ENCODE measurements around the gene STX11.

Gene STX11

DNA sequence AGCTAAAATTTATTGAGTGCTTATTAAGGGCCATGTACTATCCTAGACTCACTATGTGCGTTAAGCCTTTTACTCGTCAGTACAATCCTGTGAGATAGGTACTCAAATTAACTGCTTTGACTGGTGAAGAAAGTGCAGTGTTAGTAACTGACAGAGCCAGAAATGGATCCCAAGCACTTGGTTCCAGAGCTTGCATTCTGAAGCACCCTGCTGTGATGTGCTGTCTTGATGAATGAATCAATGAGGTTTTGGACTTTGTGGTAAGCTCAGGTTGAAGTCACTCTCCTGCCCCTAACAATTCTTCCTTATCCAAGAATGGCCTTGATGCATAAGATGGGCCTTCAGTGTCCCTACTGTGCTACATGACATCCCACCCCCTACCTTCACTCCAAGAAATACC, 3.7 kb downstream of the STX11 start:
- no peak for DNase-seq (ENCODE audit: low read depth, low spot score)
- in situ Hi-C loops (cut with HindIII; ENCODE audit: low sequenced_read_pairs), result no loop called here
- no peak overlapping the region for H3K4me3 ChIP-seq (ENCODE audit: low read depth, low read length)
- TF ChIP-seq, protein P1, sequence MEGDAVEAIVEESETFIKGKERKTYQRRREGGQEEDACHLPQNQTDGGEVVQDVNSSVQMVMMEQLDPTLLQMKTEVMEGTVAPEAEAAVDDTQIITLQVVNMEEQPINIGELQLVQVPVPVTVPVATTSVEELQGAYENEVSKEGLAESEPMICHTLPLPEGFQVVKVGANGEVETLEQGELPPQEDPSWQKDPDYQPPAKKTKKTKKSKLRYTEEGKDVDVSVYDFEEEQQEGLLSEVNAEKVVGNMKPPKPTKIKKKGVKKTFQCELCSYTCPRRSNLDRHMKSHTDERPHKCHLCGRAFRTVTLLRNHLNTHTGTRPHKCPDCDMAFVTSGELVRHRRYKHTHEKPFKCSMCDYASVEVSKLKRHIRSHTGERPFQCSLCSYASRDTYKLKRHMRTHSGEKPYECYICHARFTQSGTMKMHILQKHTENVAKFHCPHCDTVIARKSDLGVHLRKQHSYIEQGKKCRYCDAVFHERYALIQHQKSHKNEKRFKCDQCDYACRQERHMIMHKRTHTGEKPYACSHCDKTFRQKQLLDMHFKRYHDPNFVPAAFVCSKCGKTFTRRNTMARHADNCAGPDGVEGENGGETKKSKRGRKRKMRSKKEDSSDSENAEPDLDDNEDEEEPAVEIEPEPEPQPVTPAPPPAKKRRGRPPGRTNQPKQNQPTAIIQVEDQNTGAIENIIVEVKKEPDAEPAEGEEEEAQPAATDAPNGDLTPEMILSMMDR (IDR thresholded peaks at IDR 0.05; ENCODE audit: low read depth, low read length), result no peak

DNA sequence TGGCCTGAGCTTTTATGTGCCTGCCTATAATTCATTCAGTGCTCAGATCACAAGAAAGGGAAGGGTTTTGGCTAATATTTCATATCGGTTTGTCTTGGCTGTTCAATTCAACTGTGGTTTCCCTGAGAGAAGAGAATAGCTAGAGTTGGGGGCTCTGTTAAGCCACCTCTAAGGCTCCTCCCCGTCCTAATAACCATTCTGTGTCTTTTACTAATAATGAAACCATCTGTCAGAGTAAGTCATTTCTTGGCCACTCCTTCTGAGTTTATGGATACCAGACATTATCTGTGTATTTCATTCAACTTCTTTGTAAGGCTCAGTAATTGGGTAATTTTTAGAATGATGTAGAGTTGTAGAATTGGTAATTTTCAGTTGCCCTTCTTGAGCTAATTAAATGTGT, 5.2 kb downstream of the STX11 start:
- DNase-seq (ENCODE audit: low read depth, low spot score), result no peak
- TF ChIP-seq, protein P1 (IDR thresholded peaks at IDR 0.05; ENCODE audit: low read depth, low read length), result no peak
- in situ Hi-C loops (cut with HindIII; ENCODE audit: low sequenced_read_pairs), result no loop called here
- no peak overlapping the region for H3K4me3 ChIP-seq (ENCODE audit: low read depth, low read length)

DNA sequence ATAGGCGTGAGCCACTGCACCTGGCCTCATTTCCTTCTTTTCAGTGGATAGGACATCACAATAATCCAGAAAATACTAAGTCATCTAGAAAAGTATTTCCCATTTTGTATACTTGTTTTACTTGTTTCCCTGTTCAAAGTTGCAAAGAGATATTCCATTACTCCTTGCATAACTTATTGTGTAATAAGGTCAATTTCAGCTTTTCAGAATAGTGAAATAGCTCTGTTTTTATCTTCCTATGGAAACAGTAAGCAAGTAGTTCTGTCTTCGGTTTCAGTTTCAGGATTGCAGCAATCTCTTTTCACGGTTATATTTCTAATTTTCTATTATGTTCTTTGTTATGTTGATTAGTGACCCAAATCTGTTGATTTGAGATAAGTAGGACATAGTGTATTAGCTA, 6.0 kb downstream of the STX11 start:
- in situ Hi-C loops (cut with HindIII; ENCODE audit: low sequenced_read_pairs), result no loop called here
- no peak overlapping the region for H3K4me3 ChIP-seq (ENCODE audit: low read depth, low read length)
- DNase-seq (ENCODE audit: low read depth, low spot score), result no peak
- TF ChIP-seq, protein P1 (IDR thresholded peaks at IDR 0.05; ENCODE audit: low read depth, low read length), result no peak

DNA sequence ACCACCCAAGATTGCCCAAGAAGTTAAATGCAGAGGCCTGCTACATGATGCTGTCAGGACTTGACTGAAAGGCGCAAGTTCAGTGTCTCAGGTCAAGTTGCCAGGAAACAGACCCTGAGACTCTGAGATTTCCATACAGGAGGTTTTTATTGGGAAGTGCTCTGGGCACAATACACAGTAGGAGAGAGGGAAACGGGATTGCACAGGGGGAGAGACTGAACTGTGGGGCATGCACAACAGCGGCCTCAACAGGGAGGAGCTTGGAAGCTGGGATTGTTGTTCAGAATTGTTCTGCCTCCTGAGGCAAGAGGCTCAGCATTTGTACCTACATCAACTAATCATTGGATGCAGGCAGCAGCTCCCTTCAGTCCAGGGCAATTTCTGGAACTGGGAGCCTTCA, 6.7 kb downstream of the STX11 start:
- H3K4me3 ChIP-seq (ENCODE audit: low read depth, low read length), result no peak overlapping the region
- TF ChIP-seq, protein P1 (IDR thresholded peaks at IDR 0.05; ENCODE audit: low read depth, low read length), result no peak
- in situ Hi-C loops (cut with HindIII; ENCODE audit: low sequenced_read_pairs), result no loop called here
- DNase-seq (ENCODE audit: low read depth, low spot score), result no peak

DNA sequence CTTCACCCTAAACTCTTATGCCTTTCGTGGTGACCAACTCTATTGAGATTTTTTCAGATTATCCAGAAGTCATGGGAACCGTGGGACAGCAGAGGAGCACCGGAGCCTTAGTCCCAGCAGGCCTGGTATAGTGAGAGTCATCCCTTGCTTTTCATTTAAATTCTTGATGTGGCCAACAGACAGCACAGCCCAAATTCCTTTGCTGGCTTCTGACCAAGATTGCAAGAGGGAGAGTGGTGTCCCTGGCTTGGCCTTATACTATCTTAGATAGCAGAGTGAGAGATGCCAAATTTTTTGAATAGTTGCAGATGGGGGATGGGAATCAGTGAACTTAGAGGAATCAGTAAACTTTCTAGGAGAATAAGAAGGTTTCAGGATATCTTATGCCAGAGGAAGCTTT, 7.8 kb downstream of the STX11 start:
- H3K4me3 ChIP-seq (ENCODE audit: low read depth, low read length), result no peak overlapping the region
- DNase-seq (ENCODE audit: low read depth, low spot score), result peak; percentile 79
- TF ChIP-seq, protein P1 (IDR thresholded peaks at IDR 0.05; ENCODE audit: low read depth, low read length), result no peak
- in situ Hi-C loops (cut with HindIII; ENCODE audit: low sequenced_read_pairs), result no loop called here

DNA sequence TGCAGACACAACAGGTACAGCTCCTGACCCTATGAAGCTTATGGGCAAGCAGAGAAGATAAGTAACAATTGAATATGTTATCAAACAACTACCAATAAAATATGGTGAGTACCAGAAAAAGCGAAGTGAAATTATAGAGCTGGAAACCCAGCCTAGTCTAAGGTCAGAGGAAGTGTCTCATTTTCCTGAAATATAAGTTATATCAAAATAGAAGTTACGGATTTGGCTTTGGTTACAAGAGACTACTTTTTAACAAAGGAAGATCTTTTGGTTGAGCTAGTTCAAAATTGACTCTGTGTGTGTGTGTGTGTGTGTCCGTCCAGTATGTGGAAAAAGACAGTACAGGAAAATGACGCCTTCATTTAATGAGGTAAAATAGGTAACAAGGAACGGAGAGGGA, 8.9 kb downstream of the STX11 start:
- DNase-seq (ENCODE audit: low read depth, low spot score), result no peak
- in situ Hi-C loops (cut with HindIII; ENCODE audit: low sequenced_read_pairs), result no loop called here
- H3K4me3 ChIP-seq (ENCODE audit: low read depth, low read length), result no peak overlapping the region
- TF ChIP-seq, protein P1 (IDR thresholded peaks at IDR 0.05; ENCODE audit: low read depth, low read length), result no peak

DNA sequence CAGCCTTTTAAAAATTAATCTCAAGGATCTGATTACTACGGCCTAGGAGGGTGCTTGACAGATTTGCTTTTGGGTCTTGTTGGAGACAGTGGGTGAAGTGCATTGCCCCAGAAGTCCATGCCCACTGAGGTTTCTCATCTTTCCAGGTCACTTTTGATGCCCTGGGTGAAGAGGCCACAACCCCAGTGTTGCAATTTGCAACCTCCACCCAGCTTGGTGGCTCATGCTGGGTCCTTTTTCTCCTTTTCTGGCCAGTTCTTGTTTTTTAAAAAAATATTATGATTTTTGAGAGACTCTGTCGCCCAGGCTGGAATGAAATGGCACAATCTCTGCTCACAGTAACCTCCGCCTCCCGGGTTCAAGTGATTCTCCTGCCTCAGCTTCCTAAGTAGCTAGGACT, 9.4 kb downstream of the STX11 start:
- in situ Hi-C loops (cut with HindIII; ENCODE audit: low sequenced_read_pairs), result no loop called here
- no peak for DNase-seq (ENCODE audit: low read depth, low spot score)
- H3K4me3 ChIP-seq (ENCODE audit: low read depth, low read length), result no peak overlapping the region
- TF ChIP-seq, protein P1 (IDR thresholded peaks at IDR 0.05; ENCODE audit: low read depth, low read length), result no peak

All from astrocyte of the spinal cord (primary cell).